IMR-90 (cell line): Measurements from ENCODE around the gene IER5.

Source experiments
- CTCF ChIP-seq: conservative IDR thresholded peaks from 2 replicates; pipeline ENCODE4 v1.5.1; 2012; ENCODE audit warnings: mild to moderate bottlenecking, low read depth, low read length, improper control_type of control experiment
- POLR2A ChIP-seq: IDR thresholded peaks from 2 replicates; pipeline ENCODE4 v1.6.1; 2012; ENCODE audit warnings: mild to moderate bottlenecking, low read depth, low read length
- RCOR1 ChIP-seq: IDR thresholded peaks from 2 replicates; pipeline ENCODE4 v1.6.1; 2012; ENCODE audit warnings: mild to moderate bottlenecking, low read length, improper control_type of control experiment; ENCODE audit not compliant: insufficient replicate concordance
- RFX5 ChIP-seq: IDR thresholded peaks from 2 replicates; pipeline ENCODE4 v1.8.0; 2012; ENCODE audit warnings: low read depth, mild to moderate bottlenecking, low read length, moderate library complexity
- SMC3 ChIP-seq: fragments of 150-350 bp; IDR thresholded peaks from 2 replicates; pipeline ENCODE4 v1.6.1; 2016; ENCODE audit warnings: low read depth, mild to moderate bottlenecking, antibody characterized with exemption, low read length, moderate library complexity

- TF ChIP-seq CTCF (no peak), POLR2A (no peak), RCOR1 (no peak), RFX5 (no peak), SMC3 (no peak)
Observed at GRCh38 chr1:181092883-181093458, 4.5 kb downstream of the IER5 start.
